PC-3 (cell line): ENCODE data around the gene USP22. TPM values are rescaled to one million over a fixed set of nuclear protein-coding genes. Genes with fewer than 3 reads are reported as not detected.

Experiments used
- ATAC-seq: fragments of 200-7000 bp; cut with Tn5 transposase; 2 replicates; pipeline ENCODE4 v1.9.1; 2020; ENCODE audit warnings: mild to moderate bottlenecking, moderate library complexity
- BruUV-seq: library from RNA; stranded (reverse); fragments of 400-500 nt; replicated peaks from 2 replicates; lab custom pipeline; 2021; lab: Mats Ljungman, UMichigan
- CTCF ChIA-PET: fragments of 300-600 bp; sonication (Branson Sonifier 250); formaldehyde crosslinking; loops from one replicate; lab custom pipeline; 2022; ENCODE audit warnings: antibody characterized with exemption; lab: Charles Lee
- POLR2A ChIA-PET: fragments of 300-600 bp; sonication (Branson Sonifier 250); formaldehyde crosslinking; loops from one replicate; lab custom pipeline; 2022; ENCODE audit warnings: antibody characterized with exemption; ENCODE audit not compliant: unreplicated experiment; lab: Charles Lee
- DNase-seq: peaks from one replicate; pipeline ENCODE4 v3.0.0-alpha.2; 2015
- H2AFZ ChIP-seq: fragments of 300-600 bp; sonication (generic); 2 replicates; pipeline ENCODE4 v1.6.0; 2016; ENCODE audit warnings: antibody characterized with exemption, low read length
- H3F3A ChIP-seq: fragments of 300-600 bp; sonication (generic); one replicate; pipeline ENCODE4 v1.6.0; 2017; ENCODE audit warnings: antibody characterized with exemption, low read length, control low read depth, mild to moderate bottlenecking; ENCODE audit not compliant: unreplicated experiment
- H3K27ac ChIP-seq: fragments of 300-600 bp; sonication (generic); 2 replicates; pipeline ENCODE4 v1.5.1; 2016; ENCODE audit warnings: mild to moderate bottlenecking, low read length
- H3K27me3 ChIP-seq: fragments of 300-600 bp; sonication (generic); 2 replicates; pipeline ENCODE4 v1.6.1; 2016; ENCODE audit warnings: low read length, mixed read lengths
- H3K36me3 ChIP-seq: fragments of 300-600 bp; sonication (generic); 2 replicates; pipeline ENCODE4 v1.6.1; 2016; ENCODE audit warnings: low read depth, mixed run types, low read length, mixed read lengths
- H3K4me1 ChIP-seq: fragments of 300-600 bp; sonication (generic); 2 replicates; pipeline ENCODE4 v1.5.1; 2016; ENCODE audit warnings: low read length; ENCODE audit not compliant: insufficient read depth
- H3K4me2 ChIP-seq: fragments of 300-600 bp; sonication (generic); 2 replicates; pipeline ENCODE4 v1.6.0; 2016; ENCODE audit warnings: low read length
- H3K4me3 ChIP-seq: fragments of 300-600 bp; sonication (generic); 2 replicates; pipeline ENCODE4 v1.5.1; 2016; ENCODE audit warnings: mild to moderate bottlenecking, low read length, mixed read lengths
- H3K79me2 ChIP-seq: fragments of 300-600 bp; sonication (generic); 2 replicates; pipeline ENCODE4 v1.6.1; 2017; ENCODE audit warnings: low read length, mixed read lengths
- H3K9ac ChIP-seq: fragments of 300-600 bp; sonication (generic); 2 replicates; pipeline ENCODE4 v1.6.0; 2016; ENCODE audit warnings: mild to moderate bottlenecking, low read length
- H3K9me2 ChIP-seq: fragments of 300-600 bp; sonication (generic); replicated peaks from 2 replicates; pipeline ENCODE4 v1.6.1; 2016; ENCODE audit warnings: mixed run types, low read length, mixed read lengths
- H3K9me3 ChIP-seq: fragments of 300-600 bp; sonication (generic); 2 replicates; pipeline ENCODE4 v1.6.1; 2016; ENCODE audit warnings: low read length, mixed read lengths
- H4K20me1 ChIP-seq: fragments of 300-600 bp; sonication (generic); 2 replicates; pipeline ENCODE4 v1.6.1; 2016; ENCODE audit warnings: low read length, mixed read lengths
- CTCF ChIP-seq: fragments of 300-600 bp; sonication (generic); conservative IDR thresholded peaks from 2 replicates; pipeline ENCODE4 v1.5.1; 2017; ENCODE audit warnings: antibody characterized with exemption, low read depth, mild to moderate bottlenecking, low read length
- EZH2 ChIP-seq: fragments of 300-600 bp; sonication (generic); IDR thresholded peaks from one replicate; pipeline ENCODE4 v1.6.1; 2017; ENCODE audit warnings: antibody characterized with exemption, mild to moderate bottlenecking, low read length; ENCODE audit not compliant: unreplicated experiment
- EZH2phosphoT487 ChIP-seq: fragments of 300-600 bp; sonication (generic); IDR thresholded peaks from 2 replicates; pipeline ENCODE4 v1.6.1; 2018; ENCODE audit warnings: mild to moderate bottlenecking, antibody characterized with exemption, low read length, borderline replicate concordance
- intact Hi-C: fragments of 100-400 bp; cut with micrococcal nuclease; formaldehyde crosslinking; loops from 2 replicates; pipeline ENCODE4 v1.9.0; 2023
- total RNA-seq: library from RNA; depleted of rRNA; stranded (reverse); fragments of >200 nt; gene quantifications from 2 replicates; pipeline ENCODE4 v1.2.3, GENCODE V29; 2014

Gene USP22
- total RNA-seq, 1 experiment from 2014 or later = 188 TPM

- 0 out of 2 replicates have a peak, but pooled peaks have one; percentile 9 for ATAC-seq
- no peaks in the 10 kb centered on the region for H3K79me2 ChIP-seq
Measured at GRCh38 chr17:20996724-20997615, 45.8 kb downstream of the USP22 start.

GRCh38 chr17:20995873-20996723, 46.7 kb downstream of the USP22 start:
- H3F3A ChIP-seq = no peaks in the 10 kb centered on the region
- no peak overlapping the region for H2AFZ ChIP-seq
- H3K9me2 ChIP-seq = no peaks in the 10 kb centered on the region
- H3K27me3 ChIP-seq = no peaks in the 10 kb centered on the region
- H3K79me2 ChIP-seq = no peaks in the 10 kb centered on the region
- no peak overlapping the region for H3K4me2 ChIP-seq
- DNase-seq (no peak), ATAC-seq (no peak)
- POLR2A ChIA-PET = no interaction called here
- H3K27ac ChIP-seq = no peak overlapping the region
- peaks cover 5% of the 10 kb centered on the region; the same call in 1 of the 2 replicates for H3K4me1 ChIP-seq
- no peak overlapping the region for H3K4me3 ChIP-seq
- CTCF ChIA-PET = no interaction called here
- H3K36me3 ChIP-seq = peaks cover 17% of the 10 kb centered on the region
- H3K9ac ChIP-seq = no peak overlapping the region
- no TSS peak for BruUV-seq
- intact Hi-C loops = no loop called here
- H3K9me3 ChIP-seq = no peaks in the 10 kb centered on the region
- TF ChIP-seq EZH2 (no peak), EZH2phosphoT487 (no peak), CTCF (no peak)
- peaks cover 17% of the 10 kb centered on the region for H4K20me1 ChIP-seq

More at GRCh38 chr17:20996724-20997615, 45.8 kb downstream of the USP22 start:
- no peaks in the 10 kb centered on the region for H3K9me2 ChIP-seq
- no peaks in the 10 kb centered on the region for H3K9me3 ChIP-seq
- intact Hi-C loops = no loop called here
- H4K20me1 ChIP-seq = peaks cover 26% of the 10 kb centered on the region
- BruUV-seq = no TSS peak
- no peak overlapping the region for H3K4me3 ChIP-seq
- no peak overlapping the region for H3K9ac ChIP-seq
- H3K4me2 ChIP-seq = no peak overlapping the region
- no peaks in the 10 kb centered on the region for H3K27me3 ChIP-seq
- TF ChIP-seq CTCF (no peak), EZH2phosphoT487 (no peak), EZH2 (no peak)
- H3F3A ChIP-seq = no peaks in the 10 kb centered on the region
- H3K36me3 ChIP-seq = peaks cover 25% of the 10 kb centered on the region
- ChIA-PET CTCF (no interaction called here), POLR2A (no interaction called here)
- H3K4me1 ChIP-seq = peaks cover 5% of the 10 kb centered on the region; the same call in 1 of the 2 replicates
- no peak overlapping the region for H2AFZ ChIP-seq
- DNase-seq = no peak
- H3K27ac ChIP-seq = no peak overlapping the region
